Measurements from ENCODE around the gene LRBA.

The LRBA gene

DNA sequence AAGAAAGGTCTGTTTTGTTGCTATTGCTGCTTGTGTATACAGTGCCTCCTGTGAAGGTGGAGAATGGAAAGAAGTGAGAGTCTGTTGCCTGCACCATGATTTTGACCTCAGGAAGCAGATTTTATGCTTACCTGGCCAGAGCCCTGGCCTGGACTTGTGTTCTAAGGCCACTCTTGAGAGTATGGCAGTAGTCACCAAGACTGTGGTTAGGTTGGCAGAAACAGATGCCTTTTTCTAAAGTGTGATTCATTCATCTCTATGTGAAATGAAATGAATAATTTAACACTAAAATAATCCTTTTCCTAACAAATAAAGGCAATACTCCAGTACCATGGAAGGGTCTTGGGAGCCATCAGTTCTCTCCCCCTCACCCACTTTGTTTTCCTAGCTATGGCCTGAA is 775.1 kb downstream of the LRBA start:
- DNase-seq (ENCODE audit: low spot score): no peak

DNA sequence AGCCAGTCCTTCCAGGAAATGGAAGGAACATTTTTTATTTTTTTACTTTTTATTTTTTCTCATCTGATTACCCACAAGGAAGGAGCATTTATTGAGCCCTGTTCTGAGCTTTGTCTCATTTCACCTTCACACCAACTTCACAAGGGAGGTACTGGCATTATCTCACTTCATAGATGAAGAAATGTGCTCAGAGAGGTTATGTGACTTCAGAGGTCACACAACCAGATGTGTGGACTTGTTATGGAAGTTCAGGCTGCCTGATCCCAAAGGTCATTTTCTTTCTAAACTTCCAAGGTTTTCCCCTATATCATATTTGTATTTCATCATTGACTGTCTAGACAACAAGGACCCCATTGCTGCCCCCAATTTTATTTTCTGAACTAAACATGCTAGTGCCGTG is 776.5 kb downstream of the LRBA start:
- no peak for DNase-seq (ENCODE audit: low spot score)

DNA sequence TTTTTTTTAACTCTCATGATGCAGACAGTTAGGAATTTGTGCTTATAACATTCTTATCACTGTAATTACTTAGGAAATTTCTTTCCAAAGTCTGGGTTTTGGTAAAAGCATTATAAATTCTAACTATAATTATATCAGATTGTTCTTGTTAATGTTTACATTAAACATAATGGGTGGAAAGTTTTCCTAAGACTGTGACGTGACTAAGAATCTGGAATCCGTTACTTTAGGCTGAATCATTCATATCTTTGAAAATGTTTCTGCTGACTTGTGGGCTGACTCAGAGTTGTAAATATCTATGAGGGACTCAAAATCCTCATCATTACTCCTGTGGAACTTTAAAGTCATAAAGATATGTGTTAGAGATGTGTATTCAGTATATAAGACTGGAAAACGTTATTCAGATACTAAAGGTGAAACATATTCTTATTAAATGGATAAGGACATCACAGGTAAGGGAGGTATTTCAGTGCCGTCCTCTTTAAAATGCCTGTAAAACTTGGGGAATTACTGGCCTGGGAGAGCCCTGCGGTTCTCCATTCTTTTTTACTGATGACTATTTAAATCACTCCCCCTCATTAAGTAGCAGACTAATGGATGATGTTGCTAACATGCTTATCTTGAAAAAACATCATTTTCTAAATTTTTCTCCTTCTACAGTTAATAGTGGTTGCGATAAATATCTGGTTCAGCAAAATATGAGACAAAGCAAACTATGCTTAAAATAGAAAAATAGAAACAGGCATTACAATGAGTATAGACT is 777.8 kb downstream of the LRBA start:
- DNase-seq (ENCODE audit: low spot score): no peak

- no peak for DNase-seq (ENCODE audit: low spot score)
Measured at GRCh38 chr4:150236626-150237025, 778.5 kb downstream of the LRBA start.

- DNase-seq (ENCODE audit: low spot score): no peak
Measured at GRCh38 chr4:150235808-150236271, 779.2 kb downstream of the LRBA start.

DNA sequence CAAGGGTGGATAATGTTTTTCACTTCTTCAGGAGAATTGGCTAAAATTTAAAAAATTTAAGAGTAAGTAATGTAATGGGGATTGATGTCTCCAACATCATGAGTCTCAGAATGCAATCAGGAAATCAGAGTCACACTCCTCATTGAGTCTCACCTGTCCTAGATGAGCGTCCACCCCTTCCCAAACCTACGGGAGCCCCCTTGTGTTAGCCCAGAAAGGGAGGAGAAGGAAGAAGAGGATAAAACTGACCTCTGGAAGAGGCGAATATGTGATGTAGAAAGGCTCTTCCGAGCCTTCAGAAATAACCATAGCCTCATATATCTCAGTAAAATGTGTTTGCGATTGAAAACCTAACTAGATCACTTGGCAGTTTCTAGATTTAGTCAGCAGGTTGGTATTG is 779.8 kb downstream of the LRBA start:
- DNase-seq (ENCODE audit: low spot score): no peak

- DNase-seq (ENCODE audit: low spot score): no peak
Measured at GRCh38 chr4:150234246-150234645, 780.8 kb downstream of the LRBA start.

- no peak for DNase-seq (ENCODE audit: low spot score)
Measured at GRCh38 chr4:150232029-150232428, 783.1 kb downstream of the LRBA start.

DNA sequence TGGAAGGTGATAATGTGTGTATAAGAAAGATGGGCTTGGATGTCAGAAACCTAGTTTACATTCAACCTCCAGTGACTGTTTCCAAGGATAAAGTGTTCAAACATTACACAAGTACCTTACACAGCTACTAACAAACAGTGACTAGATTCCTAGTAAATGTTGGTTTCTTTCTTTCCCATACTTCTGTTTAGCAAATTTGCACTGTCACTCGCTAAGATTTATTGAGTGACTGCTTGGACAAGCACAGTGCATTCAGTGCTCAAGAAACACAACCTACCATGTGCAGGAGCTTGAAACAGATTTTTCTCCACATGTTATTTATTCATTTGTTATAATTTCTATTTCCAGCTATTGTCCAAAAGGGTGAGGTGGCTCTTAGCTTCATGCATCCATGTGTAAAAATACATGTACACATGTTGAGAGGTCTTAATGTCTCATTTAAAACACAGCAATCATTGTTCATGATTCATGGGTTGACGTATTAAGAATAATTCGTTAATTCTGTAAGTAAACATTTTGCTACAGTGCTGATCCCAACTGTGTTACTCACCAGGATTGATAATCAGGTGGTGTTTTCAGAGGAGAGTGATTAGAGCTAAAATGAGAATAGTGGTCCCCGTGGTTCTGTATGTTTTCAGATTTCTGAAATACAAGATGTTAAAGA is 783.8 kb downstream of the LRBA start:
- DNase-seq (ENCODE audit: low spot score): no peak

GRCh38 chr4:150230561-150230960 is 784.5 kb downstream of the LRBA start:
- DNase-seq (ENCODE audit: low spot score): no peak

DNA sequence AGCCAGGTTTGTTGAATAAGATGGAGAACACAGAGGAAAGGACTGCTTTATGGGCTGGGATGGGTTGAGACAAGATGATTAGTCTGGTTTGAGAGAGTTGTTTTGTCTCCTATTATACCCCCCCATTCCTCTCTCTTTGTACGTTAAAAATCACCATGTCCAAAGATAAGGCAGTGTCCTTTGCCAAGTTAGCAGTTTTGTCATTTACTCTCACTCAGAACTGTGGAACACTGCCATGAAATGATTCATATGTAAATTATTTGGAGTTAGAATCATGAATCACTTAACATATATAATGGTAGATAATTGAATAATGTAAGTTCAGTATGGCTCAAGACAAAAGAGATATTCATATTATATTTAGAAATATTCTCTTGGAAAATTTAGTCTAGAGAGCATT is 785.6 kb downstream of the LRBA start:
- DNase-seq (ENCODE audit: low spot score): no peak

- no peak for DNase-seq (ENCODE audit: low spot score)
Measured at GRCh38 chr4:150224896-150225591, 790.0 kb downstream of the LRBA start.

GRCh38 chr4:150219841-150220240 is 795.2 kb downstream of the LRBA start:
- DNase-seq (ENCODE audit: low spot score): no peak

- no peak for DNase-seq (ENCODE audit: low spot score)
Measured at GRCh38 chr4:150218447-150218846, 796.6 kb downstream of the LRBA start.

DNA sequence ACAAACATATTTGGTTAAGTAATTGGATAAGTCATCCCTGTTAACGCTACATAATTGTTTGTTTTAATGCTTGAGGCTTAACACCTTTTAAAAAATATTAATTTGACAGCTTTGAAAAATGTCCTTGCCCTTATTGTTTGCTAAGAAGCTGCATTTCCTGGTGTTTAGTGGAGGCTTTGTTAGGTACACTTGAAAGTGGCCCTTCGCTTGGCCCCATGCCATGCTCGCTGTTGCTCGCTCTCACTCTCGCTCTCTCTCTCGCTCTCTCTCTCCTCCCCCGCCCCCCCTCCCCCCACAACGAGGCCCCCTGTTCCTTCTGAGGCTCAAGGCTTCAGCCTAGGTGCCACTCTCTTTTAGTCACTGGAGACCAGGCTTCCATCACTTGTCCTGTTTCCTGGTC is 797.3 kb downstream of the LRBA start:
- no peak for DNase-seq (ENCODE audit: low spot score)

DNA sequence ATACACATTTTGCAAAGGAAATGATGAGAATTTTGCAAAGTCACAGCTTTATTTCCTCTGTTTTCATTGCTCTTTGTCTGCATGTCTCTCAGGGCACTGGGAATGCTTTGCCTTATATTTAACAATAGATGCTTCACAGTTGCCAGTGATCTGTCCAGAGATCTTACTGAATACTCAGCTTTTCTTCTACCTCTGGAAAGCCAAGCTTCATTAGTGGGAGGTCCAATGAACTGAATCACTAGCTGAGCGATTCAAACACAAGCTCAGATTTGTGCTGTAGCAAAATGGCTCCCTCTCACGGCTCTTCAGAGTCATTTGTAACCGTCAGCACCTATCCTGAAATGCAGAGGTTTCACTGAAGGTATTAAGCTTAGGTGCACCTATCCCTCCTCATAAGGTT is 797.9 kb downstream of the LRBA start:
- no peak for DNase-seq (ENCODE audit: low spot score)

- no peak for DNase-seq (ENCODE audit: low spot score)
Measured at GRCh38 chr4:150216726-150217125, 798.4 kb downstream of the LRBA start.

- DNase-seq (ENCODE audit: low spot score): no peak
Measured at GRCh38 chr4:150215601-150216000, 799.5 kb downstream of the LRBA start.

Measured in activated CD4-positive, alpha-beta T cell treated with anti-CD3 and anti-CD28 coated beads, Interleukin-2, Interleukin-4, amounts not matched to agents 100 ng/mL and 50 ng/mL, durations not matched to agents 16 hours and 8 hours (primary cell).